ENCODE data around the gene PPP1R14C.

DNA sequence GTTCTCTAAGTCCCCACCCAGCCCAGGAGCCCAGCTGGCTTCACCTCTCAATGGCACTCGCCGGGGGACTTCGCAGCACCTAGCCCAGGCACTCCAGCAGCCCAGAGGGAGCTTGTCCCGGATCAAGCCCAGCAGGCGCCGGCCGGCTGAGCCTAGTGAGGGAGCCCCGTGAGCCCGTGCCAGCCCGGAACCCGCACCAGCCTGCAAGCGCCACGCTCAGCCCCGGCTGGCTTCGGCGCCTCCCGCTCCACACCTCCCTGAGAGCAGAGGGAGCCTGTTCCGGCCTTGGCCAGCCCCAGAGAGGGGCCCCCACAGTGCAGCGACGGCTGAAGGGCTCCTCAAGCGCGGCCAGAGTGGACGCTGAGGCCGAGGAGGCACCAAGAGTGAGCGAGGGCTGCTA is 27.1 kb upstream of the PPP1R14C start:
- TF ChIP-seq, protein P1, sequence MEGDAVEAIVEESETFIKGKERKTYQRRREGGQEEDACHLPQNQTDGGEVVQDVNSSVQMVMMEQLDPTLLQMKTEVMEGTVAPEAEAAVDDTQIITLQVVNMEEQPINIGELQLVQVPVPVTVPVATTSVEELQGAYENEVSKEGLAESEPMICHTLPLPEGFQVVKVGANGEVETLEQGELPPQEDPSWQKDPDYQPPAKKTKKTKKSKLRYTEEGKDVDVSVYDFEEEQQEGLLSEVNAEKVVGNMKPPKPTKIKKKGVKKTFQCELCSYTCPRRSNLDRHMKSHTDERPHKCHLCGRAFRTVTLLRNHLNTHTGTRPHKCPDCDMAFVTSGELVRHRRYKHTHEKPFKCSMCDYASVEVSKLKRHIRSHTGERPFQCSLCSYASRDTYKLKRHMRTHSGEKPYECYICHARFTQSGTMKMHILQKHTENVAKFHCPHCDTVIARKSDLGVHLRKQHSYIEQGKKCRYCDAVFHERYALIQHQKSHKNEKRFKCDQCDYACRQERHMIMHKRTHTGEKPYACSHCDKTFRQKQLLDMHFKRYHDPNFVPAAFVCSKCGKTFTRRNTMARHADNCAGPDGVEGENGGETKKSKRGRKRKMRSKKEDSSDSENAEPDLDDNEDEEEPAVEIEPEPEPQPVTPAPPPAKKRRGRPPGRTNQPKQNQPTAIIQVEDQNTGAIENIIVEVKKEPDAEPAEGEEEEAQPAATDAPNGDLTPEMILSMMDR (IDR thresholded peaks at IDR 0.05) = no peak
- no peak for TF ChIP-seq EZH2 (IDR thresholded peaks at IDR 0.05)
- no peak for TF ChIP-seq EZH2phosphoT487 (IDR thresholded peaks at IDR 0.05)

All from neural progenitor cell (in vitro differentiated cells).